ENCODE measurements around the gene DMAC2L.

- no peak for TF ChIP-seq POLR2A (IDR thresholded peaks at IDR 0.05; ENCODE audit: low read length)
- TF ChIP-seq GATA1 (IDR thresholded peaks at IDR 0.05; ENCODE audit: low read depth, low read length): no peak
Measured at GRCh38 chr14:50350975-50351374, 38.9 kb downstream of the DMAC2L start.

Data from erythroblast (primary cell).